Effector memory CD4-positive, alpha-beta T cell (primary cell): Measurements from ENCODE around the gene FGF1.

Experiments
- DNase-seq, 3 donors: peaks; one replicate each; pipeline ENCODE4 v3.0.0-alpha.2; 2020
- H3K27ac ChIP-seq: 2 replicates; pipeline ENCODE4 v1.7.0; 2013; ENCODE audit warnings: mild to moderate bottlenecking, low read length, moderate library complexity; ENCODE audit not compliant: insufficient read depth, poor library complexity, severe bottlenecking
- H3K27me3 ChIP-seq: replicated peaks from 2 replicates; pipeline ENCODE4 v1.7.0; 2013; ENCODE audit warnings: mild to moderate bottlenecking, low read length; ENCODE audit not compliant: insufficient read depth, control insufficient read depth, poor library complexity, severe bottlenecking
- H3K36me3 ChIP-seq: 2 replicates; pipeline ENCODE4 v1.7.0; 2013; ENCODE audit warnings: mild to moderate bottlenecking, low read length, moderate library complexity; ENCODE audit not compliant: control insufficient read depth, insufficient read depth
- H3K4me1 ChIP-seq: 2 replicates; pipeline ENCODE4 v1.7.0; 2013; ENCODE audit warnings: low read length, mild to moderate bottlenecking; ENCODE audit not compliant: control insufficient read depth, insufficient read depth, poor library complexity, severe bottlenecking
- H3K4me3 ChIP-seq: 2 replicates; pipeline ENCODE4 v1.7.0; 2013; ENCODE audit warnings: low read length, low read depth, mild to moderate bottlenecking; ENCODE audit not compliant: insufficient read depth, poor library complexity, severe bottlenecking
- H3K9me3 ChIP-seq: 2 replicates; pipeline ENCODE4 v1.7.0; 2013; ENCODE audit warnings: mild to moderate bottlenecking, low read length, moderate library complexity; ENCODE audit not compliant: control insufficient read depth

Gene FGF1

DNA sequence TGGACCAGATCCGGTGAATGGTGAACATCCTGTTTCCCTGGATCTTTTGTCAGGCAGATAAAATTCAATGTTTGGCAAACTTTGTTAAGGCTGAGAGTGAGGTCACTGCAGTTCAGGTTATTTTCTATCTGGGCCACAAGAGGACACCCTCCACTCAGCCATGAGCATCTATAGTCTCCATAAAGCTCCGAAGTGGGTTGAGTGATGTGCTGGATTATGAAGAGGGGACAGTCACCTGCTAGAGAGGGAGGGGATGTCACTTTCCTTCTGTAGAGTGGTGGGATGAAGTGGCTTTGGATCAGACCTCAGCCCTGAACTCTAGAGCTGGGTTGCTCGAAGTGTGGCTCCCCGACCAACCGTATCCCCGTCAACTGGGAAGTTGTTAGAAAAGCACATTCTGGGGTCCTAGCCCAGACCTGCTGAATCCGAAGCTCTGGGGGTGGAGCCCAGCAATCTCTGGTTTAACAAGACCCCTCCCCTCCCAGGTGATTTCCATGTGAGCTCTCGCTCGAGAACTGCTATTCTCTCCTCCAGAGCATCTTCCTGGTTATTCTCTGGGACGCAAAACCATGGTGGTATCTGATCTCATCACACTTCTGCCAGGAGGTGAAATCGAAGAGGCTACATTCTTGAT is 31.8 kb upstream of the FGF1 start:
- no peak overlapping the region for H3K27ac ChIP-seq

DNA sequence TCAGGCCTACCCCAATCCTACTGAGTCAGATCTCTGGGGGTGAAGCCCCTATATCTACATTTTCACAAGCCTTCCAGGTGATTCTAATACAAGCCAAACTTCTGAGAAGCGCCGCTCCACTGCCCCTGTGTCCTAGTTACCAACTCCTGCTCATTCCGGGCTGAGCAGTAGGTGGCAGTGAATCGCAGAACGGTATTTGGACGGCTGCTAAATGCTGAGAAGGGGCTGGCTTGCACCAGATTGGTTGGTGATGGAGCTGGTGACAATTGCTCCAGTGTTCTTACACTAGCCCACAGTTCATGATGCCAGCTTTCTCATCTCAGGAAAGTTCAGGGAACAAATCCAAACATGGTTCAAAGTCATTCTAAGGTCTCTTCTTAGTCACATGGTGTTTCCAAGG is 31.1 kb upstream of the FGF1 start:
- no peaks in the 10 kb centered on the region for H3K9me3 ChIP-seq
- no peak for DNase-seq
- no peaks in the 10 kb centered on the region for H3K4me1 ChIP-seq
- no peaks in the 10 kb centered on the region for H3K27me3 ChIP-seq
- no peak overlapping the region for H3K4me3 ChIP-seq
- no peaks in the 10 kb centered on the region for H3K36me3 ChIP-seq
- H3K27ac ChIP-seq = no peak overlapping the region

More for the DNA sequence above, 31.8 kb upstream of the FGF1 start:
- Histone ChIP-seq H3K9me3 (no peaks in the 10 kb centered on the region), H3K27me3 (no peaks in the 10 kb centered on the region), H3K4me3 (no peak overlapping the region), H3K4me1 (no peaks in the 10 kb centered on the region), H3K36me3 (no peaks in the 10 kb centered on the region)
- no peak for DNase-seq

DNA sequence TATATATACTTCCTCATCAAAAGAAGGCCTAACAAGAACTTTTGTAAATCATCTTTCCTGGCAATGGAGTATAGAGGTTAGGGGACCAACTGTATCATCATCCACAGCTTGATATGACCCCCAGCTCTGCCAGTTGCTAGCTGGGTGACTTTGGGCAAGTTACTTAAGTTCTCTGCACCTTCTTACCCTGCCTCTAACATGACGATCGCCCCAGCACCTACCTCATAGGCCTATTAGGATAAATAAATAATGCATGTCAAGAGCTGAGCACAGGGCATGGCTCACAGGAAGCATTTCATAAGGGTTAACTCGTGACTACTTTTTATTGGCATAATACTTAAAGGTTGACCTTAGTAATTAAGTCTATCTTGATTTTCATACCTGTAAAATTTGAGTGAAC is 29.4 kb upstream of the FGF1 start:
- Histone ChIP-seq H3K27ac (no peak overlapping the region), H3K4me3 (no peak overlapping the region), H3K36me3 (no peaks in the 10 kb centered on the region), H3K27me3 (no peaks in the 10 kb centered on the region), H3K9me3 (no peaks in the 10 kb centered on the region), H3K4me1 (no peaks in the 10 kb centered on the region)
- no peak for DNase-seq

DNA sequence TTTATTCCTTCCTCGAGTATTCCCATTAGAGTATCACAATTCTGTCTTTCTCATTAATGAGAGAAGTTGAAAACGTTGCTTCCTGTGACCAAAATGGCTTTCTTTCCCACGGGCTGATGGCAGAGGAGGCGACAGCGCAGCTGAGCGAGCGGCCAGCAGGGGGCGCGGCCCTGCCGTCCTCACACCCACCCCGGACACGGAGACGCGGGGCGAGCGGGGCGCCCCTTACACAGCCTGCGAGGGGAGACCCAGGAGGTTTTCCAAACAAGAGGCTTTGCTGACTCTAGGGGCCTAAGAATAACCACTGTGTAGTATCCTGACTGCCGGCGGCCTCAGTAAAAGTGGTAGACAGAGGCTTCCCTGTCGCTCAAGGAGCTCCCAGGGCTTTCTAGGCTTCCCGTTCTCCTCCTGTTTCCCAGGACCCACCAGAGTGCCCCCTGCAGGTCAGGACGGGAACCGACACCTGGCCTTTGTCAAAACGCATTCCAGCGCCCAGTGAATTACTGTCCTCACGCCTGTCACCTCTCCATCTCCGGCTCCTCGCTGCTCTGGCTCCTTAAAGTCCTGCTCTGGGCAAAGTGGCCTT is 27.3 kb upstream of the FGF1 start:
- Histone ChIP-seq H3K36me3 (no peaks in the 10 kb centered on the region), H3K9me3 (no peaks in the 10 kb centered on the region), H3K27me3 (no peaks in the 10 kb centered on the region), H3K27ac (no peak overlapping the region), H3K4me1 (no peaks in the 10 kb centered on the region), H3K4me3 (peak overlapping the region; percentile 65)
- peak; percentile 56 to 73 (median 69) for DNase-seq

DNA sequence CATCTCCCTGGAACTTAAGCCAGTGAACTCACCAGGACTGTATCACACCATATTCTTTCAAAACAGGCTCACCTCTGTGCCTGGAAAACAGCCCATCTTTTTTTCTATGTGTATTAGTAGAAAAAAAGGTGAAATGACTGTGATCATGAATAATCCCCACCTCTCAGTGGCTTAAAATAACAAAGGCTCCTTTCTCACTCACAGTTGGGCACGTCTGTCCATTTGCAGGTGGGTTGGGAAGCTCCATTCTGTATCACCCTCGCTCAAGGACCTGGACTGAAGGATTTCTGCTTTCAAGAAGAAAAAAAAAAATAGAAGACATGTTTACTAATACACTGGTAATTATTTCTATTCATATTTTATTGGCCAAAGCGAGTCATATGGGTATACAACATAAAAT is 17.3 kb upstream of the FGF1 start:
- Histone ChIP-seq H3K27ac (no peak overlapping the region), H3K36me3 (no peaks in the 10 kb centered on the region), H3K9me3 (no peaks in the 10 kb centered on the region), H3K27me3 (no peaks in the 10 kb centered on the region), H3K4me1 (no peaks in the 10 kb centered on the region), H3K4me3 (no peak overlapping the region)
- DNase-seq = no peak

DNA sequence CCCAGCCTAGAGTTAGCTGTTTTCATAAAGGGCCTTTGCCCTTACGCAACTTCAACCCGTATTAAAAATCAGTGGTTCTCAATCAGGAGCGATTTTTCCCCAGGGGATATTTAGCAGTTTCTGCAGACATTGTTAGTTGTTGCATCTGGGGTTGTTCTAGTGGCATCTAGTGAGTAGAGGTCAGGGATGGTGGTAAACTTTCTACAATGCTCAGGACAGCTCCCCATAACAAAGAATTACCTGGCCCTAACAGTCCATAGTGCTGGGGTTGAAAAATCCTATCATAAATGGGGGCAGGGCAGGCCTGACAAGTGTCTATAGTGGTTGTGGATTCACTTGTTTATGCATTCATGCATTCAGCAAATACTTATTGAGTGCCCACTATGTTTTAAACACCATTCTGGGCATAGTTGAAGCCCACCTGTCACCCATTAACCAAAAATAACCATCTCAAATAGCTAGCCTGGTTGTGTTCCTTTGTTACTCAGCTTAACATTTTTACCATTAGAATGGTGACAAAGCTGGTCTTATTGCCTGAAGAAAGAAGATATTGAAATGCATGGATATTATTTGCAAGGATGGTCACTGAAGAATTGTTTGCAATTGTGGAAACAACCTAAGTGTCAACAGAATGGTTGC is 15.9 kb upstream of the FGF1 start:
- Histone ChIP-seq H3K27me3 (no peaks in the 10 kb centered on the region), H3K36me3 (no peaks in the 10 kb centered on the region), H3K4me1 (no peaks in the 10 kb centered on the region), H3K4me3 (no peak overlapping the region), H3K9me3 (no peaks in the 10 kb centered on the region), H3K27ac (no peak overlapping the region)
- DNase-seq = no peak

DNA sequence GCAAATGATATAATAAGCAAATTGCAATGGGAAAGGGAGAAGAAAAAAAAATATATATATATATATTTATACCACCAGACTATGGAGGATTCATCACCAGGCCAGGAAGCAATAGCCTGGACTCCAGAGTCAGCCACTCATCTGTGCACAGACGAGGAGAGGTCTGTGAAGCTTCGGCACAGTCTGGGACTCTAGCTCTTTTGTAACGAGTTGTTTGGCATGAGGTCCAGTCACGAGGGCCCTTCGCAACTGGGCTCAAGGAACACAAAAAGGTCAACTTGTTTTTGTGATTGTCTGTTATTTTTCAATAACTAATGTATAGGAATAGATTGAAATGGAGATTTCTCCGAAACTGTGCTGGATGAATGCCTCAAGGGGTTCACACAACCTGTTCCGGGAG is 14.7 kb upstream of the FGF1 start:
- H3K9me3 ChIP-seq = no peaks in the 10 kb centered on the region
- DNase-seq = no peak

DNA sequence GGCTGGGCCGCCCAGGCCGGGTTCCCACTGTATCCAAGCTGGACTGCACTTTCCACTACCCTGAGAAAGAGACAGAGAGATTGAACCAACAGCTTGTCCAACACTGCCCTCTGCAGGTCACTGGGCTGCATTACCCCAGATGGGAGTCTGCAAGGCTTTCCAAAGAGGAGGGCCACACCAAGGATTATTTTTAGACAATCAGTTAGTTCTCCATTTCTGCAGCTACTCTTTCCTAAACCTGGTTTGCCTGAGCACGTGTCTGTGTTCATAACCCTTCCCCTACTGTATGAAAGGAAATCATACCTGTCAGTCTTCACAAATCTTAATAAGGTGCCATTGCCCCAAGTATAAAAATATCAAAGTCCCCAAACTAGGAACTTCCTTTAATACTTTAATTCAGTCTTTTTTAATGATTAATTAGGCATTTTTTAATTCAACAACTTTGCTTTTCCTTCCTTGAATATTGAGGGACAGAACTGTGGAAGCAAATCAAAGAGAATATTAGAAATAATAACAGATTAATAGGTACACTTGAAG is 13.4 kb upstream of the FGF1 start:
- Histone ChIP-seq H3K27ac (no peak overlapping the region), H3K4me1 (no peaks in the 10 kb centered on the region), H3K4me3 (no peak overlapping the region), H3K9me3 (no peaks in the 10 kb centered on the region), H3K36me3 (no peaks in the 10 kb centered on the region), H3K27me3 (no peaks in the 10 kb centered on the region)
- peak; percentile 43 to 65 (median 50) for DNase-seq

More for the DNA sequence above, 14.7 kb upstream of the FGF1 start:
- H3K4me1 ChIP-seq = no peaks in the 10 kb centered on the region
- H3K27ac ChIP-seq = no peak overlapping the region
- H3K36me3 ChIP-seq = no peaks in the 10 kb centered on the region
- H3K27me3 ChIP-seq = no peaks in the 10 kb centered on the region
- H3K4me3 ChIP-seq = no peak overlapping the region

DNA sequence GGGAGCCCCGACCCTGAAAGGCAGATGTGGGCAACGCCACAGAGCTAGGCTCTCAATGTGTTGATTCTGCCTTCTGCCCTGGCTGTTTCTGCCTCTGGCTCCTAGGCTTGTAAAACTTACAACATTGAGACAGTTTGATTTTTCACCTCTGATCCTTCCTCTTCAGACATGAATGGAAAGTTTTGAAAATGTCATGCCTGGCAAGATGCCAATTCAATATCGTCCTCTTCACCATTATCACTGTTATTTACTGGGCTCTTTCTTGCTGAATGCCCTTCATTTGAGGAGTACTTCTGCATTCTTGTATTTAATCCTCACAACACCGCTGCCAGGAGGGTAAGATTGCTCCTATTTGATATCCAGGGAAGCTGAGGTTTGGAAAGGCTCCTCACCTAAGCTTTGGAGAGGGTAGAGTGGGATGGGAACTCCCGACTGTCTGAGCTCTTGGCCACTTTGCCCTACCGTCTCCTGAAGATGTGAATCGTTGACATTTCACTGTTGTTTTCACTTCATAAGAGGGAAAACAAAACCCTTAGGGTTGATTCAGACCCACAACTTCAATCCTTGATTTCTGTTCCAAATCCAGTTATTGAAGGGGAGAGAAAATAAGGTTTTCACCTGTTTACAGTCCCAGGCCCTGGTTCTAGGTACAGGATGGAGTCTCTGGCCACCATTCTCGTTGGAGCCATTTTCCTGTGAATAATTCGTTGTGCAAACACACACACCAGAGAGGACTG is 12.7 kb upstream of the FGF1 start:
- Histone ChIP-seq H3K9me3 (no peaks in the 10 kb centered on the region), H3K36me3 (no peaks in the 10 kb centered on the region), H3K4me1 (no peaks in the 10 kb centered on the region), H3K27me3 (no peaks in the 10 kb centered on the region), H3K27ac (no peak overlapping the region), H3K4me3 (no peak overlapping the region)
- DNase-seq = no peak
